Activated T-helper 9 cell treated with anti-CD3 and anti-CD28 coated beads, Interleukin-2, amount 50 U/mL, for 16 hours (primary cell): ENCODE results near the gene DHRSX.

Experiments used
- DNase-seq: peaks from one replicate; pipeline ENCODE4 v3.0.0-alpha.2; 2020; ENCODE audit warnings: low read depth

DHRSX gene

GRCh38 chrX:2193273-2193592 lies 307.5 kb downstream of the DHRSX start:
- DNase-seq: no peak

- DNase-seq: no peak
Measured at GRCh38 chrX:2192584-2193272, 308.0 kb downstream of the DHRSX start.

- no peak for DNase-seq
Measured at GRCh38 chrX:2188840-2189239, 311.9 kb downstream of the DHRSX start.

- no peak for DNase-seq
Measured at GRCh38 chrX:2188330-2188792, 312.4 kb downstream of the DHRSX start.

- no peak for DNase-seq
Measured at GRCh38 chrX:2187352-2188115, 313.2 kb downstream of the DHRSX start.

- DNase-seq: no peak
Measured at GRCh38 chrX:2185341-2186082, 315.3 kb downstream of the DHRSX start.

GRCh38 chrX:2184089-2184488 lies 316.7 kb downstream of the DHRSX start:
- no peak for DNase-seq

GRCh38 chrX:2183193-2183725 lies 317.5 kb downstream of the DHRSX start:
- no peak for DNase-seq

- DNase-seq: no peak
Measured at GRCh38 chrX:2177541-2177940, 323.2 kb downstream of the DHRSX start.

- no peak for DNase-seq
Measured at GRCh38 chrX:2176733-2177132, 324.0 kb downstream of the DHRSX start.

- no peak for DNase-seq
Measured at GRCh38 chrX:2176274-2176673, 324.5 kb downstream of the DHRSX start.

GRCh38 chrX:2172359-2172758 lies 328.4 kb downstream of the DHRSX start:
- DNase-seq: no peak
